Esophagus muscularis mucosa (tissue), 4 donors: Measurements from ENCODE around the gene KRTAP1-4.

Experiments used
- CTCF ChIP-seq, 3 experiments: fragments of 200-600 bp in 2 of 3; fragments of 450-650 bp in 1 of 3; sonication (generic) in 2 of 3; IDR thresholded peaks; one replicate each; pipeline ENCODE4 v1.5.1; 2017 to 2019; ENCODE audit warnings: antibody characterized with exemption in 3 of 3, mild to moderate bottlenecking in 2 of 3, moderate library complexity in 1 of 3
- EP300 ChIP-seq: sonication (generic); formaldehyde crosslinking; IDR thresholded peaks from one replicate; pipeline ENCODE4 v1.6.1; 2017; ENCODE audit warnings: antibody characterized with exemption
- POLR2A ChIP-seq: fragments of 450-650 bp; IDR thresholded peaks from one replicate; pipeline ENCODE4 v1.6.1; 2017; ENCODE audit warnings: antibody characterized with exemption, moderate library complexity, mild to moderate bottlenecking, low read depth
- POLR2AphosphoS5 ChIP-seq, 2 donors: sonication (generic); formaldehyde crosslinking; IDR thresholded peaks; one replicate each; pipeline ENCODE4 v1.6.1; 2017; ENCODE audit warnings: antibody characterized with exemption in 2 of 2

- TF ChIP-seq POLR2AphosphoS5 (IDR thresholded peaks at IDR 0.05) (no peak), CTCF (IDR thresholded peaks at IDR 0.05) (no peak), POLR2A (no peak), EP300 (no peak)
These were observed 36.2 kb downstream of the KRTAP1-4 start, which contains the start of gene KRTAP3-3 for GRCh38 chr17:40993839-40994238.
